Measurements from ENCODE around the gene ICA1. TPM values are rescaled to one million over a fixed set of nuclear protein-coding genes. Genes with fewer than 3 reads are reported as not detected.
"Not testable (repeated sequence)": the region's sequence is repeated elsewhere in the genome, so short reads cannot be mapped to it uniquely, and the experiment has no call there.

The ICA1 gene
- total RNA-seq, 2 experiments from 2014 or later, result 0.57 to 1.0 TPM

DNA sequence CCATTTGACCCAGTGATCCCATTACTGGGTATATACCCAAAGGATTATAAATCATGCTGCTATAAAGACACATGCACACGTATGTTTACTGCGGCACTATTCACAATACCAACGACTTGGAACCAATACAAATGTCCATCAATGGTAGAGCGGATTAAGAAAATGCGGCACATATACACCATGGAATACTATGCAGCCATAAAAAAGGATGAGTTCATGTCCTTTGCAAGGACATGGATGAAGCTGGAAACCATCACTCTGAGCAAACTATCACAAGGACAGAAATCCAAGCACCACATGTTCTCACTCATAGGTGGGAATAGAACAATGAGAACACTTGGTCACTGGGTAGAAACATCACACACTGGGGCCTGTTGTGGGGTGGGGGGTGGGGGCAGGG, 16.9 kb downstream of the ICA1 start:
- intact Hi-C loops (cut with DNase I, micrococcal nuclease); CTCF ChIA-PET; H3K27me3 Mint-ChIP-seq; H3K36me3 Mint-ChIP-seq (ENCODE audit: low read depth); ATAC-seq; POLR2A ChIA-PET; H3K4me1 Mint-ChIP-seq; H3K27ac Mint-ChIP-seq; H3K4me3 Mint-ChIP-seq; DNase-seq: not testable (repeated sequence)
- H3K9me3 Mint-ChIP-seq (ENCODE audit: low read depth), result peaks cover 13% of the 10 kb centered on the region

- H3K4me1 Mint-ChIP-seq, ATAC-seq: not testable (repeated sequence)
Measured at GRCh38 chr7:8243059-8243458, 18.9 kb downstream of the ICA1 start.

GRCh38 chr7:8239702-8240362, 22.1 kb downstream of the ICA1 start:
- H3K36me3 Mint-ChIP-seq (ENCODE audit: low read depth); H3K4me3 Mint-ChIP-seq; POLR2A ChIA-PET; H3K4me1 Mint-ChIP-seq; intact Hi-C loops (cut with DNase I, micrococcal nuclease); H3K27ac Mint-ChIP-seq; ATAC-seq; DNase-seq: not testable (repeated sequence)
- Mint-ChIP-seq H3K27me3 (peaks cover 17% of the 10 kb centered on the region), H3K9me3 (ENCODE audit: low read depth) (peaks cover 13% of the 10 kb centered on the region)
- CTCF ChIA-PET, result interaction anchor here (1.0 kb wide), 1 partner anchor 15 kb away, joined by 3 read pairs; no protein-coding TSS in a partner anchor

More at GRCh38 chr7:8243059-8243458, 18.9 kb downstream of the ICA1 start:
- Mint-ChIP-seq H3K9me3 (ENCODE audit: low read depth) (peaks cover 13% of the 10 kb centered on the region), H3K27me3 (peaks cover 11% of the 10 kb centered on the region)
- intact Hi-C loops (cut with DNase I, micrococcal nuclease); H3K4me3 Mint-ChIP-seq; CTCF ChIA-PET; H3K27ac Mint-ChIP-seq; DNase-seq; H3K36me3 Mint-ChIP-seq (ENCODE audit: low read depth); POLR2A ChIA-PET: not testable (repeated sequence)

DNA sequence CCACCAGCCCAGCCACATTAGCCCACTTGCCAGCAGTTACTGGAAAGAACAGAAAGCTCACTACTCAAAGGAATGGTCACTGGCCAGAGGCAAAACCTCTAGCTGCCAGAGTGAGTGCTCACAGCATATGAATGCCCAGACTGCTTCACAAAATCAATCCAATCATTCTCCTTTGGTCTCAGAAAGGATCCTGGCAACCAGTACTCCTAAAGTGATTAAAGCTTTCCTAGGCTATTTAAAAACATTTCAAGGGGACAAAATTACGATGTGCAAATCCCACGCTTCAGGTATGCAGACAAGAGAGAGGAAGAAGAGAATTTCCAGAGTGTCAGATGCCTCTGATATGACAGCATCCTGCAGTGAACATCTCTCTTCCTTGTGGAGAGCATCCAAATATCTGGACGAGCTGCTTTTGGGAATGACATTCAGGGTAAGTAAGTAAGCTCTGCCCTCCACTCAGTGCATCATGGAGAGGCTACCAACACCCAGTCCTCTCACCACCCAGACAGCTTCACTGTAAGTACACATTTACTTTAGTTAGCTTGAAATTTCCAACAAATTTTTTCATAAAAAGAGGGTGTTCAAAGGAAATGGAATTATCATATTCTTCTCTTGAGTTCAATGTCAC, 25.1 kb downstream of the ICA1 start:
- Mint-ChIP-seq H3K36me3 (ENCODE audit: low read depth) (peaks cover 2% of the 10 kb centered on the region), H3K4me3 (no peak overlapping the region), H3K27ac (no peak overlapping the region), H3K27me3 (peaks cover 16% of the 10 kb centered on the region), H3K4me1 (peaks cover 6% of the 10 kb centered on the region), H3K9me3 (ENCODE audit: low read depth) (peaks cover under 1% of the 10 kb centered on the region)
- ATAC-seq (no peak), DNase-seq (no peak)
- POLR2A ChIA-PET, result no interaction called here
- intact Hi-C loops (cut with DNase I, micrococcal nuclease), result no loop called here
- CTCF ChIA-PET, result interaction anchor here (0.6 kb wide), 1 partner anchor 1246 kb away, joined by 3 read pairs; no protein-coding TSS in a partner anchor

GRCh38 chr7:8232999-8233847, 28.7 kb downstream of the ICA1 start:
- ChIA-PET CTCF (no interaction called here), POLR2A (no interaction called here)
- Mint-ChIP-seq H3K36me3 (ENCODE audit: low read depth) (no peaks in the 10 kb centered on the region), H3K27ac (no peak overlapping the region), H3K9me3 (ENCODE audit: low read depth) (no peaks in the 10 kb centered on the region), H3K4me3 (no peak overlapping the region), H3K4me1 (peaks cover 6% of the 10 kb centered on the region), H3K27me3 (peaks cover 8% of the 10 kb centered on the region)
- DNase-seq (peak; percentile 30), ATAC-seq (peak; percentile 94)
- intact Hi-C loops (cut with DNase I, micrococcal nuclease), result no loop called here

DNA sequence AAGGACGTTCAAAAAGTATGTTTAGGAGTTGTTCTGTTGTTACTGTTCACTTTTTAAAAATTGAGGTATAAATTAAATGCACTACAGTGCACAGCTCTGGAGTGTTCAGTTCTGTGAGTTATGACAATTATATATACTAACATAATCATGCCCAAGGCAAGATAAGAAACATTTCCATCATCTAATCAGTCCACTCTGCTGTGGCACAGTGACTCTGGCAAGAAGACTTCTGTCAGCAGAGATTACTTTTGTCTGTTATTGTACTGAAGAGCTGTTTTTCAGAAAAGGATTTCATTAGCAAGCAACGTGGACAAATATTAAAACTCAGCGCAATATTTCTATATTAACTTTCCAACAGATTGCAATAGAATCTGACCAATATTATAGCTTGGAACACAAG, 32.0 kb downstream of the ICA1 start:
- no peak overlapping the region for H3K27ac Mint-ChIP-seq
- DNase-seq (no peak), ATAC-seq (no peak)
- peaks cover 8% of the 10 kb centered on the region for H3K4me1 Mint-ChIP-seq
- peaks cover 13% of the 10 kb centered on the region for H3K27me3 Mint-ChIP-seq
- H3K9me3 Mint-ChIP-seq (ENCODE audit: low read depth), result no peaks in the 10 kb centered on the region
- intact Hi-C loops (cut with DNase I, micrococcal nuclease), result no loop called here
- H3K36me3 Mint-ChIP-seq (ENCODE audit: low read depth), result no peaks in the 10 kb centered on the region
- H3K4me3 Mint-ChIP-seq, result no peak overlapping the region
- ChIA-PET POLR2A (no interaction called here), CTCF (no interaction called here)

DNA sequence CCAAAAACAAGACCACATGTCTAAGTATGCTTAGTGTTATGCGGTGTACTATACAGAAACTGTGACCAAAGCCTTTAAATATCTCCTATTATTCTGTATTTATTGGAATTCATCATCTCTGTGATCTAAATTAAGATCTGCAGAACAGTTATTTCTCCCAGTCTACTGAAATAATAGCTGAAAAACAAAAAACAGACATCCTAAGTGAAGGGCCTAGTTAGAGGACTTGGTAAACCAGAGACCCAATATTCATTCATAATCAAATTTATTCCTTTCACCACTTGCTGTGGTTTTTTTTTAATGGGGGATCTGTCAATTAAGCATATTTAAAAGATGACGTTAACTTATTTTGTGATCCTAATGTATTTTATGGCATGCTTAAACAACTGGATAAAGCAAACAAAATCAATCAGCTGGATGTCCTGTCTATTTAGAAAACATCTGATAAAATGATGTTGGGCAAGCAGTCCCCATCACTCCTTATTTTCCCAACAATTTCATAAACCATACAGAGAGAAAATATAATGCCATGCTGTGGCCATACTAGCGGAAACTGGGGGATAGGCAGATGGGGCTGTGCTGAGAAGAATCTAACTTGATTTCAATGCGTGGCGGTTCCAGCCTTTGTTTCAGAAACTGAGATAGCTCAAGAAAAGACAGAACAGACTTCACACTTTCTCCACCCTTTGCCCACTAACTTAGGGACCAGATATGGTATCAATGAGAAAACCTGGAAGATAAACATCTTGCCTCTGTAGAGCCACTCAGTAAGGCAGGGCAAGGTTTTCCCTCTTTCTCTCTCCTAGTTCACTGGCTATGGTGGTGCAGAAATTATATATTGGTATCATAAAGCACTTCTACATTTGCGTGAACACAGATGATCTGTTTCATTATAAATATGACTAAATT, 32.9 kb downstream of the ICA1 start:
- Mint-ChIP-seq H3K27ac (no peak overlapping the region), H3K27me3 (peaks cover 17% of the 10 kb centered on the region), H3K9me3 (ENCODE audit: low read depth) (no peaks in the 10 kb centered on the region), H3K4me3 (no peak overlapping the region), H3K36me3 (ENCODE audit: low read depth) (no peaks in the 10 kb centered on the region), H3K4me1 (peaks cover 8% of the 10 kb centered on the region)
- DNase-seq (no peak), ATAC-seq (no peak)
- CTCF ChIA-PET, result no interaction called here
- intact Hi-C loops (cut with DNase I, micrococcal nuclease), result no loop called here
- POLR2A ChIA-PET, result interaction anchor here (0.7 kb wide), 1 partner anchor 103 kb away, joined by 3 read pairs; no protein-coding TSS in a partner anchor

DNA sequence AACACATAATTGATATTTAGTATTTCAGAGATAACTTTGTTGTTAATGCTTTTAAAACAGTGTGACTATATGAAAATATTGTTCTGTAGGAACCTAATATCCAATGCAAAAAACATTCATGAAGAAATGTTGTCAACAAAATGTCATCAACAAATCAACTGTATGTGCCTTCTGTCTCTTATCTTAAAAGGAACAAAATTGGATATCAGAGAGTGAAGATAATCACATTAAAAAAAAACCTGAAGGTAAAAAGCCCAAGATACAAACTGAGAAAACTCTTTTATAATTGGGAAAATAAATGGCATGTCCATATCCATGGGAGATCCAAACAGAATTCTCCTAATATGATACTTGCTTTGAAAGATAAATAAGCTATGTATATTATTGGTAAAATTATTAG, 33.9 kb downstream of the ICA1 start:
- peaks cover 6% of the 10 kb centered on the region for H3K4me1 Mint-ChIP-seq
- POLR2A ChIA-PET, result interaction anchor here (0.7 kb wide), 1 partner anchor 102 kb away, joined by 3 read pairs; no protein-coding TSS in a partner anchor
- no peak overlapping the region for H3K27ac Mint-ChIP-seq
- no peak overlapping the region for H3K4me3 Mint-ChIP-seq
- CTCF ChIA-PET, result no interaction called here
- ATAC-seq, result no peak
- peaks cover 17% of the 10 kb centered on the region for H3K27me3 Mint-ChIP-seq
- no peaks in the 10 kb centered on the region for H3K9me3 Mint-ChIP-seq (ENCODE audit: low read depth)
- H3K36me3 Mint-ChIP-seq (ENCODE audit: low read depth), result no peaks in the 10 kb centered on the region
- intact Hi-C loops (cut with DNase I, micrococcal nuclease), result no loop called here
- no peak for DNase-seq

- CTCF ChIA-PET, result no interaction called here
- intact Hi-C loops (cut with DNase I, micrococcal nuclease), result no loop called here
- peaks cover 2% of the 10 kb centered on the region for H3K4me1 Mint-ChIP-seq
- peaks cover 17% of the 10 kb centered on the region for H3K27me3 Mint-ChIP-seq
- H3K27ac Mint-ChIP-seq, result no peak overlapping the region
- no peaks in the 10 kb centered on the region for H3K9me3 Mint-ChIP-seq (ENCODE audit: low read depth)
- POLR2A ChIA-PET, result no interaction called here
- no peak overlapping the region for H3K4me3 Mint-ChIP-seq
- H3K36me3 Mint-ChIP-seq (ENCODE audit: low read depth), result no peaks in the 10 kb centered on the region
- ATAC-seq, result no peak
- DNase-seq, result no peak
Measured at GRCh38 chr7:8227261-8227660, 34.7 kb downstream of the ICA1 start.

DNA sequence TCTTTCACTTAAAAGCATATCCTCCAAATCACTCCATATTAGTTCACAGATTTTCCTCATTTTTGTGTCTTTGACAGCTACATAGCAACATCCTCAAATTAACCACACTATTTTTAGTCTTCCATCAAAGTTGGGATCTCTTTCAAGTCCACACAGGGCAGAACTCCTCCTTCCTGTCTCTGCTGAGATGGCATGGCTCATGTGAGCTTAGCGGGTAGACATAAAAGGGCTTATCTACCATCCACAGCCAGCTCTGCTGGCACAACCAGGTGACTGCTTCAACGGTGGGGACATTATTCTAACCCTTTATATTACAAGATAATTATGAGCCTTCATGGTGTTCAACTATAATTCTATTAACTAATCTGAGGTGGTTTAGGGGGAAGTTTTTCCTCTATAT, 35.5 kb downstream of the ICA1 start:
- Mint-ChIP-seq H3K27me3 (peaks cover 17% of the 10 kb centered on the region), H3K36me3 (ENCODE audit: low read depth) (no peaks in the 10 kb centered on the region), H3K9me3 (ENCODE audit: low read depth) (no peaks in the 10 kb centered on the region), H3K4me3 (no peak overlapping the region), H3K27ac (no peak overlapping the region), H3K4me1 (peaks cover 2% of the 10 kb centered on the region)
- DNase-seq (no peak), ATAC-seq (no peak)
- ChIA-PET CTCF (interaction anchor here (1.0 kb wide), 1 partner anchor 9 kb away, joined by 3 read pairs; no protein-coding TSS in a partner anchor), POLR2A (no interaction called here)
- intact Hi-C loops (cut with DNase I, micrococcal nuclease), result no loop called here

GRCh38 chr7:8221567-8221966, 40.4 kb downstream of the ICA1 start:
- DNase-seq, result no peak
- ATAC-seq, result no peak
- ChIA-PET CTCF (interaction anchor here (0.6 to 0.7 kb wide), 2 partner anchors 309 to 540 kb away, joined by 3 to 5 read pairs; no protein-coding TSS in a partner anchor), POLR2A (no interaction called here)
- Mint-ChIP-seq H3K4me3 (no peak overlapping the region), H3K36me3 (ENCODE audit: low read depth) (no peaks in the 10 kb centered on the region), H3K9me3 (ENCODE audit: low read depth) (no peaks in the 10 kb centered on the region), H3K4me1 (peaks cover 4% of the 10 kb centered on the region), H3K27ac (no peak overlapping the region), H3K27me3 (peaks cover 10% of the 10 kb centered on the region)
- intact Hi-C loops (cut with DNase I, micrococcal nuclease), result no loop called here

Measured in activated CD4-positive, alpha-beta T cell treated with anti-CD3 and anti-CD28 coated beads for 36 hours (primary cell).